Natural killer cell (primary cell): ENCODE measurements around the gene VEZF1. TPM values are rescaled to one million over a fixed set of nuclear protein-coding genes. Genes with fewer than 3 reads are reported as not detected.

Experiments used
- ATAC-seq, 3 donors: fragments of 150-1000 bp in 2 of 3; fragments of 200-7000 bp in 1 of 3; cut with Tn5 transposase; 1 replicate in 1 of 3; 2 replicates in 2 of 3; pipeline ENCODE4 v1.10.0; 2021; ENCODE audit warnings: mild to moderate bottlenecking in 2 of 3, moderate library complexity in 2 of 3
- DNase-seq, 2 donors: peaks; one replicate each; pipeline versions ENCODE4 v3.0.0 to v3.0.0-alpha.2; 2013 to 2021; ENCODE audit warnings: mixed read lengths in 1 of 2
- H3K27ac ChIP-seq: one replicate; pipeline ENCODE4 v1.5.1; 2013; ENCODE audit warnings: mild to moderate bottlenecking, low read length
- H3K27me3 ChIP-seq: one replicate; pipeline ENCODE4 v1.6.1; 2013; ENCODE audit warnings: low read length; ENCODE audit not compliant: control insufficient read depth, insufficient read depth
- H3K36me3 ChIP-seq: one replicate; pipeline ENCODE4 v1.6.1; 2013; ENCODE audit warnings: low read length; ENCODE audit not compliant: control insufficient read depth, insufficient read depth
- H3K4me1 ChIP-seq: one replicate; pipeline ENCODE4 v1.6.1; 2013; ENCODE audit warnings: low read length; ENCODE audit not compliant: control insufficient read depth, insufficient read depth
- H3K4me3 ChIP-seq: one replicate; pipeline ENCODE4 v1.5.1; 2013; ENCODE audit warnings: low read length
- H3K9me3 ChIP-seq: one replicate; pipeline ENCODE4 v1.6.1; 2013; ENCODE audit warnings: low read length; ENCODE audit not compliant: control insufficient read depth, insufficient read depth
- H3K27ac Mint-ChIP-seq, 2 donors: one replicate each; pipeline ENCODE4 v1.8.0; 2022; ENCODE audit warnings: mild to moderate bottlenecking in 2 of 2, mixed read lengths in 2 of 2, moderate library complexity in 1 of 2
- H3K27me3 Mint-ChIP-seq, 2 donors: one replicate each; pipeline ENCODE4 v1.8.0; 2022; ENCODE audit warnings: low read depth in 2 of 2, mixed read lengths in 2 of 2
- H3K36me3 Mint-ChIP-seq: one replicate; pipeline ENCODE4 v1.8.0; 2022; ENCODE audit warnings: mixed read lengths
- H3K4me1 Mint-ChIP-seq, 2 donors: one replicate each; pipeline ENCODE4 v1.8.0; 2022; ENCODE audit warnings: mixed read lengths in 2 of 2
- H3K4me3 Mint-ChIP-seq: one replicate; pipeline ENCODE4 v1.8.0; 2022; ENCODE audit warnings: mild to moderate bottlenecking, moderate library complexity, mixed read lengths
- H3K9me3 Mint-ChIP-seq, 2 donors: one replicate each; pipeline ENCODE4 v1.8.0; 2022; ENCODE audit warnings: mixed read lengths in 2 of 2
- WGBS: methylation state at CpG from one replicate; pipeline ENCODE4 v1.1.7; 2013; ENCODE audit warnings: missing lambda C conversion rate; ENCODE audit not compliant: insufficient coverage; 5-methylcytosine and 5-hydroxymethylcytosine counted together
- intact Hi-C: fragments of 100-400 bp; cut with micrococcal nuclease; formaldehyde crosslinking; loops from one replicate; pipeline ENCODE4 v1.14.2; 2022
- total RNA-seq, 4 donors: library from RNA; stranded (reverse); fragments of 120-200 nt in 1 of 4; gene quantifications; one replicate each; pipeline versions ENCODE4 v1.2.3 to v1.2.4, GENCODE V29; 2013 to 2022
- TF ChIP-seq, protein P1 (sequence below): fragments of 200-600 bp; IDR thresholded peaks from one replicate; pipeline ENCODE4 v1.8.0; 2022; ENCODE audit warnings: antibody characterized with exemption

Gene VEZF1
- total RNA-seq, 3 donors from 2014 or later (not counting 1 experiment from before 2014, with no cell fraction given), result 49.8 to 64.6 (median 63.4) TPM

DNA sequence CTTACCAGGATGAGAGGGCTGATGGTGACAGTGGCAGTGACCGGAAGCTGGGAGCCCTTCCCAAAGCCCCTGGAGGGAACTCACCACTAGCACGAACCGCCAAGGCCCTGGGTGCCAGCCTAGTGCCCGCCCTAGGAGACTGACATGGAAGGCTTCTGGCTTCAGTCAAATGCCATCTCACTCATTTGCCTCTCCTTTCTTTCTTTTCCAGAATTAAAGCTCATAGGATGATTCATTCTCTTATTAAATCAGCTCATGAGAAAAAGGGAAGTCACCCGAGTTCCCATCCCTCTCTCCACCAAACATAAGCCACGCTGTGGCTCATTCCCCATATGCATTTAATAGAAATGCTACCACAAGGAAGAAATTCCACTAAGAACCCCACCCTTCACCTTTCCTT, 44.9 kb downstream of the VEZF1 start:
- DNase-seq (no peak), ATAC-seq (no peak)
- no peak overlapping the region for H3K27ac ChIP-seq
- Mint-ChIP-seq H3K27me3 (peaks cover 27 to 45% of the 10 kb centered on the region in 2 donors), H3K4me3 (no peak overlapping the region), H3K4me1 (peaks cover 14 to 20% of the 10 kb centered on the region in 2 donors), H3K36me3 (no peaks in the 10 kb centered on the region), H3K27ac (no peak overlapping the region), H3K9me3 (no peaks in the 10 kb centered on the region)
- H3K27me3 ChIP-seq, result no peaks in the 10 kb centered on the region
- no peaks in the 10 kb centered on the region for H3K36me3 ChIP-seq
- 76% methylated on average over 6 of the region's 6 CpGs for WGBS
- no peak overlapping the region for H3K4me3 ChIP-seq
- intact Hi-C loops, result no loop called here
- H3K9me3 ChIP-seq, result no peaks in the 10 kb centered on the region
- H3K4me1 ChIP-seq, result peaks cover 35% of the 10 kb centered on the region
- TF ChIP-seq, protein P1, sequence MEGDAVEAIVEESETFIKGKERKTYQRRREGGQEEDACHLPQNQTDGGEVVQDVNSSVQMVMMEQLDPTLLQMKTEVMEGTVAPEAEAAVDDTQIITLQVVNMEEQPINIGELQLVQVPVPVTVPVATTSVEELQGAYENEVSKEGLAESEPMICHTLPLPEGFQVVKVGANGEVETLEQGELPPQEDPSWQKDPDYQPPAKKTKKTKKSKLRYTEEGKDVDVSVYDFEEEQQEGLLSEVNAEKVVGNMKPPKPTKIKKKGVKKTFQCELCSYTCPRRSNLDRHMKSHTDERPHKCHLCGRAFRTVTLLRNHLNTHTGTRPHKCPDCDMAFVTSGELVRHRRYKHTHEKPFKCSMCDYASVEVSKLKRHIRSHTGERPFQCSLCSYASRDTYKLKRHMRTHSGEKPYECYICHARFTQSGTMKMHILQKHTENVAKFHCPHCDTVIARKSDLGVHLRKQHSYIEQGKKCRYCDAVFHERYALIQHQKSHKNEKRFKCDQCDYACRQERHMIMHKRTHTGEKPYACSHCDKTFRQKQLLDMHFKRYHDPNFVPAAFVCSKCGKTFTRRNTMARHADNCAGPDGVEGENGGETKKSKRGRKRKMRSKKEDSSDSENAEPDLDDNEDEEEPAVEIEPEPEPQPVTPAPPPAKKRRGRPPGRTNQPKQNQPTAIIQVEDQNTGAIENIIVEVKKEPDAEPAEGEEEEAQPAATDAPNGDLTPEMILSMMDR, result no peak

DNA sequence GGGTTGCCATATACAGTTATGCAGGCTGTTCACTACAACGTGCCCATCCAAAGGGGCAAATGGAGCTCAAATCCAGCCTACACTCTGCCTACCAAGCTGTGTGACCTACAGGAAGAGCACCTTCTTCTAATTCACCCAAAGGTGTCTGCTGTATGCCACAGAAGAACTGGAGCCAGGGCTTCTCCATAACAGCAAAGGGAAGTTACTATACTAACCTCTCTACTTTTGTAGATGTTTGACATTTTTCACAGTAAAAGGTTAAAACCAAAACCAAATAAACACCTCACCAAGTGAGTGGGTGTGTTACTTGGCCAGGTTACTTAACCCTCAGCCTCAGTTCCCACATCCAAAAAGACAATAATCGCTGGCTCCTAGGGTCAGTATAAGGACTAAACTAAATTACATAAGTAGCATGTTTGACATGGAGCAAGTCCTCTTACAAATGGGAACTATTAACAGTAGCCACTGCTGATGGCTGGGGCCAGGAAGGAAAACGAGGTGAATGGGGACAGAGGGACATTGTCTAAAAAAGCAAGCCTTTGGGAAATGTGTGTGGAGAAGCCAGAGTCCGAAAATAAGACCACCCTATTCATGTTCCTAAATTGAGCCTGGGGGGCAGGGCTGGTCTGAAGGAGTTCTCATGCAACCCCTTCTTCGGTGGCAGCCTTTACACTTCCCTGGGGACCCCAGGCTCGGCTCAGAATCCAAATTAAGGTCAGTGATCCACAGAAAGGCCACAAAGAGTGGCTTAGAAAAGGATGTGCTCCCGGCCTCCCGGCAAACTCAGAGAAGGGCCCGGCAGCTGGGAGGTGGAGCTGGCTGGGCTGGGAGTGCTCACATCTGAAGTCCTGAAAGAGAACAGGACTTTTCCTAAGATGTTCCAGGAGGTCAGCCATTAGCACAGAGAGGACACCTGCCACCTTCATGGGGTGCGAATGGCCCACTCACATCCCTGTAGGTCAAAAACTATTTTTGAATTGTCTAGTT, 46.4 kb downstream of the VEZF1 start:
- no peaks in the 10 kb centered on the region for H3K27me3 ChIP-seq
- TF ChIP-seq, protein P1, result no peak
- H3K4me1 ChIP-seq, result peaks cover 23% of the 10 kb centered on the region
- H3K36me3 ChIP-seq, result no peaks in the 10 kb centered on the region
- intact Hi-C loops, result no loop called here
- Mint-ChIP-seq H3K27me3 (peaks cover 26 to 41% of the 10 kb centered on the region in 2 donors), H3K27ac (no peak overlapping the region), H3K4me3 (no peak overlapping the region), H3K36me3 (no peaks in the 10 kb centered on the region), H3K4me1 (peaks cover 6 to 11% of the 10 kb centered on the region in 2 donors), H3K9me3 (no peaks in the 10 kb centered on the region)
- WGBS, result 90% methylated on average over 10 of the region's 10 CpGs
- no peaks in the 10 kb centered on the region for H3K9me3 ChIP-seq
- DNase-seq (no peak), ATAC-seq (no peak)
- no peak overlapping the region for H3K27ac ChIP-seq
- no peak overlapping the region for H3K4me3 ChIP-seq

- no peak overlapping the region for H3K27ac Mint-ChIP-seq
- peaks cover 25 to 39% of the 10 kb centered on the region in 2 donors for H3K27me3 Mint-ChIP-seq
- TF ChIP-seq, protein P1, result no peak
- peaks cover 0 to 6% of the 10 kb centered on the region in 2 donors for H3K4me1 Mint-ChIP-seq
- peaks cover 23% of the 10 kb centered on the region for H3K4me1 ChIP-seq
- no peaks in the 10 kb centered on the region for H3K9me3 Mint-ChIP-seq
- no peaks in the 10 kb centered on the region for H3K36me3 ChIP-seq
- no peaks in the 10 kb centered on the region for H3K36me3 Mint-ChIP-seq
- intact Hi-C loops, result no loop called here
- DNase-seq (no peak), ATAC-seq (no peak)
- H3K27ac ChIP-seq, result no peak overlapping the region
- H3K4me3 Mint-ChIP-seq, result no peak overlapping the region
- no peaks in the 10 kb centered on the region for H3K27me3 ChIP-seq
- WGBS, result 58% methylated on average over 5 of the region's 5 CpGs
- H3K9me3 ChIP-seq, result no peaks in the 10 kb centered on the region
- no peak overlapping the region for H3K4me3 ChIP-seq
Measured at GRCh38 chr17:57940653-57941329, 47.3 kb downstream of the VEZF1 start.
